Erythroblast (primary cell): ENCODE measurements around the gene NFIA.

Source experiments
- GATA1 ChIP-seq: IDR thresholded peaks from 2 replicates; pipeline ENCODE4 v1.6.1; 2011; ENCODE audit warnings: low read depth, mild to moderate bottlenecking, control low read depth, low read length, moderate library complexity
- POLR2A ChIP-seq: IDR thresholded peaks from 2 replicates; pipeline ENCODE4 v1.6.1; 2011; ENCODE audit warnings: mild to moderate bottlenecking, low read length

DNA sequence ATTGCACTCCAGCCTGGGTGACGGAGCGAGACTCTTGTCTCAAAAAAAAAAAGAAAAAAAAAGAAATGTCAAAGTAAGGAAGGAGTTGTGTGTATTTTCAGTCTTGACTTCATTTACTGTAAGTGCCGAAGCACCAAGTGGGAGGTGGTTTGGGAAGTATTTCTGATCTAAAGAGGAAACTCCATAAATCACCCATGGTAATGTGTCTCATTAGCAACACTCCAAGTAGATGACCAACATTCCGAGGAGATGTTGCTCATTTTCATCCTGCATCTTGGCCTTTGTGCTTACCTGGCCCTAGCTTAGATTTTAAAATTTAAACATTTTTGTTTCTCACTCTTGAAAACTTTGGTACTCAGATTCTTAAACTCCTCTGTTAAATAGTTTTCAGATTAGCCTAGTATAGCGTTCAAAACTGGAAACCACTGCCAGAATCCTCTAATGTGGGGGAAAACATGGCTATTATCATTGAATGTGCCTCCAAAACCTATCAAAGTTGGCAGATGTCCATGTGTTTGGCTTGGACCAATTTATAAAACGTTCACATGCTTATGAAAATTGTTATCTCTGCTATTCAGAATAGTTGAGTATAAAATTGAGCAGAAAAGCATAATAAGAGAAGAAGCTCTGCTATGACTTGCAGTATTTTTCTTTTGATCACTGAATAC, 110.4 kb downstream of the NFIA start:
- TF ChIP-seq POLR2A (no peak), GATA1 (no peak)
